LoVo (cell line): ENCODE results near the gene IGF2BP2.
A peak's percentile ranks its signal among the peaks of the same experiment; 100 is the strongest.
"Not testable (repeated sequence)": the region's sequence is repeated elsewhere in the genome, so short reads cannot be mapped to it uniquely, and the experiment has no call there.

Source experiments
- DNase-seq: peaks from one replicate; pipeline ENCODE4 v3.0.0-alpha.2; 2016; ENCODE audit warnings: low spot score

Gene IGF2BP2

DNA sequence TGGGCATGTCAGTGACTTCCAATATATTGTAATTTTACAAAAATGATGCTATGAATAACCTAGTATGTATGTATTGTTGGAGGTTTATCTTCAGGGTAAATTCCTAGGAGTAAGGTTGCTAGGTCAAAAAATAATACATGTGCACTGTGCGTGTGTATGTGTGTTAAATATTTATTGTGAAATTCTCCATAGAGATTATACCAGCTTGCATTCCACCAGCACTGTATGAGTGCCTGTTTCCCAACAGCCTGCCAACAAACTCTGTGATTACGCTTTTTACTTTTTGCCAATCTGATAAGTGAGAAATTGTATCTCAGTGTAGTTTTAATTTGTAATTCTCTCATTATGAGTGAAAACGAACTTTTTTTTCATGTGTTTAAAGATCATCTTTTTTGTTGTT is 12.6 kb upstream of the IGF2BP2 start:
- DNase-seq, result no peak

DNA sequence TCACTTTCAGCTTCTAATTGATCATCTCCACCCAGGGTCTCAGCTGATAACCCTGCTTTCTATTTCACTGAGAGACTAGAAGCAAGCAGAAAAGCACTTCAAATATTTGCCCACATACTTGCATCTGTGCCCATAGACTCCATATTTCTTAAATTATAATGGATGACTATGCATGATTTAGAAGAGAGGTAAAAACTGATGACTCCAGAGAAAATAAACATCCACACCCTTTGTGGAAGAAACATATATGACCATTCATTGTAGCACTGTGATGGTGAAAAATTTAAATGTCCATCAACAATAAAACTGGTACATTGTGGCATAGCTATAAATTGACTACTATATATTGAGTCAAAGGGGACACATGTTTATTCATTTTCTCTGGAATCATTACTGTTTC is 7.1 kb upstream of the IGF2BP2 start:
- DNase-seq, result no peak

DNA sequence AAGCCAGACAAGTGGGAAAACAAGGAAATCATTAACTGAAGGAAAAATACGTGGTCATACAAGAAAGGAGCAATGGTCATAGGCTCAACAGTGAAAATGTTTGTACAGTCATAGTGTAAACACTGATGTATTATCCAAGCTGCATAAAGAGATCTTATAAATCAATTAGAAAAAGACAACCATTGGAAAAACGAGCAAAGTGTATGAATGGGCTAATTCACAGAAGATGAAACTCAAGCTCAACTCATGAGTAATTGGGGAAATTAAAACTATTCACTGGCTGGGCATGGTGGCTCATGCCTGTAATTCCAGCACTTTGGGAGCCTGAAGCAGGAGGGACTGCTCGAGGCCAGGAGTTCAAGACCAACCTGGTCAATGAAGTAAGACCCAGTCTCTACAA is 6.4 kb upstream of the IGF2BP2 start:
- no peak for DNase-seq

DNA sequence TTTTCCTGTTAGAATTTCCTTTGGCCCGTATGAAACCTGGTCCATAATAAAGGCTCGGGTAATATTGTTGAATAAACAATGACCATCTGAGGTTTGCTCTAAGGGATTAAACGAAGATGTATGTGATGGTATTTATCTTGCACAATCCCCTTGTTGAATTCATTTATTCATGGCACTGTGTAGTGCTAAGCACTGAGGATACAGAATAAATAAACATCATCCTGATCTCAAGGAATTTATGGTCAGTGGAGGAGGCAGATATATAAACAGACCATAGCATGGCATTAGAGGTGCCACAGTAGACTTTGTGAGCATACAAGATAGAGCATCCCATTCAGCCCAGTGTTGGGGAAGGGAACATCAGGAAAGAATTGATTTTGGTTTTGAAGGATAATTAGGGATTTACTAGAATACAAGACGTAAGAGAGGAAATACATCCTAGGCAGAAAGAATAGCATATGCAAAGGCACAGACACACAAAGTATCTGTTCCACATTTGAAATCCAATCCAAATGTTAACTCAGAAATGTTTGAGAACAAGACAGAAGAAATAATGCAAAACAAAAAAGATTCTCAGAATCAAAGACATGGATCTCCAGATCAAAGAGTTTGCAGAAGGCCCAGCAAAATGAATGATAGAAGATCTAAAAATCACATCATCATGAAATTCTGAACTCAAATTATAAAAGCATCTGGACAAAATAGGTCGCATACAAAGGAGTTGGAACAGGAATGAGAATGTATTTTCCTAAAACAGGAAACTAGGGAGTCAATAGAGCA is 5.4 kb upstream of the IGF2BP2 start:
- DNase-seq, result no peak

GRCh38 chr3:185828755-185829154 is 3.9 kb upstream of the IGF2BP2 start:
- no peak for DNase-seq

DNA sequence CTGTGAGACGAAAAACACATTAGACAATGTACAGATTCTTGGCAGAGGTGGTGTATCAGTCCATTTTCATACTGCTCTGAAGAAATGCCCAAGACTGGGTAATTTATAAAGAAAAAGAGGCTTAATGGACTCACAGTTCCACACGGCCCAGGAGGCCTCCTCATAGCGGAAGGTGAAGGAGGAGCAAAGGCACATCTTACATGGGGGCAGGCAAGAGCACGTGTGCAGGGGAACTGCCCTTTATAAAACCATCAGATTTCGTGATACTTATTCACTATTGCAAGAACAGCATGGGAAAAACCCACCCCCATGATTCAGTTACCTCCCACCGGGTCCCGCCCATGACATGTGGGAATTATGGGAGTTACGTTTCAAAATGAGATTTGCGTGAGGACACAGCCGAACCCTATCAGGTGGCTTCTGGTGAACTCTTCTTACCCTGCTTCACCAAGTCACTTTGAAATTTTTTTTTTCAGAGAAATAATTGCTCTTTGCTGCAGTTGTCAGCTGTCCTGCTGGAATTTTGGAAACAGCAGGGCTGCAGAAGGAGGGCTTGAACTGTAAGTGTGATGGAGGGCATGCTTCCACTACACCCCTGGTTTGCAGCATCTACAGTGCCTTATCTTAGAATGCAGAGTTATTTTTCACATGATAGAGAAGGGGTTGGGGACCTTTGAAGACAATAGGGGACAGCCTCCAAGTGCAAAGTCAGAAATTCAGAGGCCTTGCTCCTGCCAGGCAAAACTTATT is 2.9 kb upstream of the IGF2BP2 start:
- no peak for DNase-seq

DNA sequence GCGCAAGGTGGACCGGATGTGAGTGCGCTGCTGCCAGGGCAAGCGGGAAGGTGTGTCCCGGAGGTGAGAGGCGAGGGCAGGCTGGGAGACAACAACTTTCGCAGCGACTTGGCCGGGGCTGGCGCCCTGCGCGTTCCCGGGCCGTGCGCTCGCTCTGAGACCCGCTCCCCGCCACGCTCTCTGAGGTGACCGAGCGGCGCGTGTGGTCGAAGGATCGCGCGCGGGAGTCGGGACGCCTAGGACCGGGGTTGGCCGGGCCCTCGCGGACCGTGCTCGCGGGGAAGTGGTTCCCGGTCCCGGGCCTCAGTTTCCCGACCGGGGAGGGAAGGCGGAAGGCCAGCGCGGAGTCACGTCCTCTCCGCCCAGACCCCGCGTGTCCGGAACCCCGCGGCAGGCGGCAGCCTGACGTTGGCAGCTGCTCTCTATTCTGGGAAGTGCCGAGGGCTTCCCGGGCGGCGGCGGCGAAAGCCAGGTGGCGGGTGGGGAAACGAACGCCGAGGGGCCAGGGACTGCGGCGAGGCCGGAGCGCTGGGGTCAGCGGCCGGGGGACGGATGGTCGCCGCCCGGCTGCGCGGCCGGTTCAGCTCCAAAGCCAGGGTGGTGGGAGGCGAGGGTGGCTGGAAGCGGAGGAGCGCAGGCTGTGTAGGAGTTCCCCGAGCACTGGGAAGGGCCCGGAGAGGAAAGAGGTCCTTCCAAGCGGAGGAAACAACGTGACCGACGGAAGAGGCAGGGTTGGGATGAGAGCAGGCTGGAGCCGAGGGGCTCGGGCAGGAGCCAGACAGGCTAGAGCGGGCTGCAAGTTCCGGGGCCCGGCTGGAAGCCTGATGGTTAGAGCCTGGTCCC is 1.0 kb upstream of the IGF2BP2 start:
- DNase-seq, result peak; percentile 68

DNA sequence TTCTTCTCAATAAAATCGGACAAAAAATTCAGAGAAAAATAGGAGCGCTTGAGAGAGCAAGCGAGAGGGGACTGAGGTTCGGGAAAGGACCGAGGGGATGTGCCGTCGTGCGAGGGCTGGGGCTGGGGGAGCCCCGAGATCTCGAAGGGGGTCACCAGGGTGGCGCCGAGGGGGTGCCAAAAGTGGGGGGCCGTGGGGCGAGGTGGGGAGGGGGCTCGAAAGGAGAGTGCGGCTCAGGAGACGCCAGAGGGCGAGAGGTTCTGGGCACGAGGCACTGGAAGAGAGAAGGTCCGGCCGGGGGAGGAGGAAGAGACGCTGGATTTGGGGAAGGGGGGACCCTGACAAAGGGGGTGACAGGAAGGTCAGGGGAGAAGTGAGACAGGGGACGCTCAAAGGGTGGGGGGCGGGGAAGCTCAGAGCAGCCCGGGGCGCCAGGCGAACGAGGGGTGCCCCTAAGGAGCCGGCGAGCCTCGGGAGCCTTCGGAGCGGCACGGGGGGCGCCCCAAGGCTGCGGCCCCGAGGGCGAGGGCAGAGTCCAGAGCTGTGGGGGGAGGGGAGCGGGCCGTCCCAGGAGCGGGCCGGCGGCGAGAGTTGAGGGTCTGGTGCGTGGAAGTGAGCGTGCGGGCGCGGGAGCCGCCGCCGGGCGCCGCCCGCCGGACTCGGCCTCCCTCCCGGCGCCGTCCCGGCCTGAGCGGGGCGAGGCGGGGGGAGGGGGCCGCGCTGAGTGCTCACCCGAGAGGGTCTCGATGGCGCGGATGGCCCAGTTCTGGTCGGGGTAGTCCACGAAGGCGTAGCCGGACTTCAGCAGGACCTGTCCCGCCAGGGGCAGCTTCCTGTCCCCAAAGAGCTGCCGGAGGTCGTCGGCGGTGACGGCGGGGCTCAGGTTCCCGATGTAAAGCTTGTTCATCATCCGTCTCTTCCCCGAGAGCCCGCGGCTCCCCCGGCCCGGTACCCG is 514 bp downstream of the IGF2BP2 start:
- peak; percentile 34 for DNase-seq

- DNase-seq, result peak; percentile 43
Observed at GRCh38 chr3:185823078-185824044, 1.5 kb downstream of the IGF2BP2 start.

GRCh38 chr3:185822221-185823000 is 2.4 kb downstream of the IGF2BP2 start:
- DNase-seq, result peak; percentile 50

DNA sequence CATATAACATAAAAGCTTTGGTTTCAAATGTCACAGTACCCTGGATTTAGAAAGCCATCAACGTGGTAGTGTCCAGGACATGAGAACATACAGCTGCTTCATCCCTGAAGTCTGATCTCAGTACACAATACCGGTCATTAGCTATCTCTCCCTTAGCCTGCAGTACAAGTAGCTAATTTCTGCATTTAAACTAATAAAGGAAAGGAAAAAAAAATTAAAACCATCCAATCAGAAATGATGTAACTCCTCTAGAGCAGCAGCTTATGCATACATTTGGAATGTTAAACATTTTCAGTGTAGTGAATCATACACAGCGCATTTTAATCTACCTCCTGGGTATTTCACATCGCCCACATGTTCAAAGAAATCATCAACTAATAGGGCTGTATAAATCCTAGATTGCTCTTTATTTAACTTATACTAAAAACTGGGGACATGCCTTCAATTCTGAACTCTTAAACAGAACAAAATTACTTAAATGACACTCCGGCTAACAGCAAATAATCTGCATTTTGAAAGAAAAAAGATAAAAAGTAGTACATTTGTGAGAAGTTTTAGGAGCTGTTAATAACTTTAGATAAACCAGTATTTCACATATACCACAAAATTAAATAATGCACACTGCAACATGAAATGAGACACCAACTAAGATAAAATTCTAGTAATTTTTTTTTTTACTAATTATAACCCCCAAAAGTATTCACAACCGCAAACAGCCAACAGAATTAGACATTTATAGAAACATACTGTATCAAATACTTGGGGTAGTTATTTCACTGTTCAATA is 3.7 kb downstream of the IGF2BP2 start:
- peak; percentile 69 for DNase-seq

GRCh38 chr3:185818267-185818875 is 6.5 kb downstream of the IGF2BP2 start:
- DNase-seq, result no peak

DNA sequence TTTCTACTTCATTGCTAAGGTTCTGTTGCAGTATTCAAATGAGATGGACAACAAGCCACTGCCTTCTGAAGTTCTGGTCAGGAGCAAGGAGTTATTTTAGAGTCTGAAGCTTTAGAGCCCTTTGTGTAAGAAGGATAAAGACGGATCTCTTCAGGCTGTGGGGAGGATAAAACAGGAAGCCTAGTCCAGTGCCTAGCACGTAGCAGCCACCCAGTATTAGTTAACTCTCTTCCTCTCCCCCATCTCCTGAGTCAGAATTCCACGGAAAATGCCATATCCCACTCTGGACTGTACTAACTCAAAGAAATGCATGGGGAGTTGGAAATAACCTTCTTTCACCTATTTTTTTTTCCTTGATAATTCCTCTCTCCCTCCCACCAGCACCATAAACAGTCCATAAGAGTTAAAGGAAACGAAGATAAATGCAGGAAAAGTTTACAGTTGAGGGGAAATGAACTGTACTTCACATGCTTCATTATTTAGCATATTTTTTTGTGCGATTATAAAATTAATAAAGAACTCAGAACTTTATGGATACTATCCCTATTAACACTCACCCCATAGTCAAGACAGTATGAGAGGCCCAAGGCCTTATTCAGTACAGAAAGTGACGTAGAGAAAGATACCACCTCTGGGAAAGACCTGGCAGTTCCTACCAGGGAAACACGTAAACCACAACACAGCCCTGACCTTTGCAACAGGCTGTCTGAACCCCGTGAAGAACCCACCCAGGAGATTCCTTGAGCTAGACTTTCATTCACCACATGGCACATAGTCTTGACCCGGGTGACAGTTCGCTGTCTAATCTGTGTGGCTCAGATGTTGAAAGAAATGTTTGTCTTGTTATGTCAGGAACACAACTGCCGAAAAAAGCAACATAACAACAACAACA is 9.2 kb downstream of the IGF2BP2 start:
- DNase-seq, result no peak

GRCh38 chr3:185813691-185814215 is 11.1 kb downstream of the IGF2BP2 start:
- DNase-seq, result no peak

- no peak for DNase-seq
Observed at GRCh38 chr3:185813205-185813604, 11.6 kb downstream of the IGF2BP2 start.

DNA sequence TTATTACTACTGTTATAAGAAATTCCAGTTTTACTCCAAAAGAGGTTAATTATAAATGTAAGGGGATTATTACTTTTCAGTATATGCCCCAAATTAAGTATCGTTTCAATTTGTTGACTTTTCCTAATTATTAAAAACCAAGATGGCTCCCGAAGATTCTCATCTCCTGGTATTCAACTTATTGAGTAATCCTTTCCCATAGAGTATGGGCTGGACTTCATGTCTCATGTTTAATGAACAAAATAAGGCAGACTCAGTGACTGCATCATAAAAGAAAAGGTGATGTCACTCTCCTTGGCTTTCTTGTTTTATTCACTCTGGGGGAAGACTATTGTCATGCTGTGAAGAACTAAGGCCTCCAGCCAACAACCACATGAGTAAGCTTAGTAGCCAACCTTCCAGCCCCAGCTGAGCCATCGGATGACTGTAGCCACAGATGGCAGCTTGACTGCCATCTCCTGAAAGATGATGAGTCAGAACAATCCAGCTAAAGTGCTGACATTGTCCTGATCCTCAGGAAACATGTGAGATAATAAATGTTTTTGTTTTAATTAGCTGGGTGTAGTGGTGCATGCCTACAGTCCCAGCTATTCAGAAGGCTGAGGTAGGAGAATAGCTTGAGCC is 17.3 kb downstream of the IGF2BP2 start:
- peak; percentile 87 for DNase-seq

- DNase-seq, result not testable (repeated sequence)
Observed at GRCh38 chr3:185798831-185799110, 26.1 kb downstream of the IGF2BP2 start.
